Measurements from ENCODE around the gene HYAL1. TPM values are rescaled to one million over a fixed set of nuclear protein-coding genes. Genes with fewer than 3 reads are reported as not detected.
A peak's percentile ranks its signal among the peaks of the same experiment; 100 is the strongest.
"Not testable (repeated sequence)": the region's sequence is repeated elsewhere in the genome, so short reads cannot be mapped to it uniquely, and the experiment has no call there.

HYAL1 gene
- total RNA-seq, 1 experiment from 2014 or later, result 6.2 TPM

DNA sequence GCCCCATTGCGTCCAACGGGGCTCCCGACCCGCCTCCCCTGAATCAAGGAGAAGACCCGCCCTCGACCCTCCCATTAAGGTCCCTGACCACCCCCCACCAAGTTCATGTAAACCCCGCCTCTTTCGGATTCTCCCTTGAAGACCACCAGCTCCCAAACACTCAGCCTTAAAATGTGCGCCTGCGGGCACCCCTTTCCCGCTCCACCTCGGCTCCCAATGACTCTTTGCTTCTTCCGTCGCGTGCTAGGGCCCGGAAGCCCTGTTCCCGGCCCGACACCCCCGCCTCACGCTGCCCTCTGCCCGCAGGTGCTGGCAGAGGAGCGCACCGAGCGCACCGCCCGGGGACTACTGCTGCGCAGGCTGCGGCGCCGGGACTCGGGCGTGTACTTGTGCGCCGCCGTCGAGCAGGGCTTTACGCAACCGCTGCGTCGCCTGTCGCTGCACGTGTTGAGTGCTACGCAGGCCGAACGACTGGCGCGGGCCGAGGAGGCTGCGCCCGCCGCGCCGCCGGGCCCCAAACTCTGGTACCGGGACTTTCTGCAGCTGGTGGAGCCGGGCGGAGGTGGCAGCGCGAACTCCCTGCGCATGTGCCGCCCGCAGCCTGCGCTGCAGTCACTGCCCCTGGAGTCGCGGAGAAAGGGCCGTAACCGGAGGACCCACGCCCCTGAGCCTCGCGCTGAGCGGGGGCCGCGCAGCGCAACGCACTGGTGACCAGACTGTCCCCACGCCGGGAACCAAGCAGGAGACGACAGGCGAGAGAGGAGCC, 27.2 kb downstream of the HYAL1 start:
- DNase-seq (ENCODE audit: extremely low read depth, low read depth), result no peak

GRCh38 chr3:50275141-50275995, 28.0 kb downstream of the HYAL1 start:
- no peak for DNase-seq (ENCODE audit: extremely low read depth, low read depth)

GRCh38 chr3:50274371-50275104, 28.8 kb downstream of the HYAL1 start:
- DNase-seq (ENCODE audit: extremely low read depth, low read depth), result peak; percentile 38

- DNase-seq (ENCODE audit: extremely low read depth, low read depth), result no peak
These were observed 29.7 kb downstream of the HYAL1 start for GRCh38 chr3:50273689-50274065.

GRCh38 chr3:50272911-50273688, 30.3 kb downstream of the HYAL1 start:
- peak; percentile 67 for DNase-seq (ENCODE audit: extremely low read depth, low read depth)

DNA sequence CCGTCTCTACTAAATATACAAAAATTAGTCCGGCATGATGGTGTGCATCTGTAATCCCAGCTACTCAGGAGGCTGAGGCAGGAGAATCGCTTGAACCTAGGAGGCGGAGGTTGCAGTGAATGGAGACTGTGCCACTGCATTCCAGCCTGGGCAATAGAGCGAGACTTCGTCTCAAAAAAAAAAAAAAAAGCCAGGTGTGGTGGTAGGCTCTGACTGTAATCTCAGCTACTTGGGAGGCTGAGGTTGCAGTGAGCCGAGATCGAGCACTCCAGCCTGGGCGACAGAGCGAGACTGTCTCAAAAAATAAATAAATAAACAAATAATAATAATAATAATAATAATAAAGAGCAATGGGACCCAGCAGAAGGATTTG, 30.9 kb downstream of the HYAL1 start:
- not testable (repeated sequence) for DNase-seq (ENCODE audit: extremely low read depth, low read depth)

- no peak for DNase-seq (ENCODE audit: extremely low read depth, low read depth)
These were observed 31.9 kb downstream of the HYAL1 start for GRCh38 chr3:50271314-50271936.

- DNase-seq (ENCODE audit: extremely low read depth, low read depth), result no peak
These were observed 32.8 kb downstream of the HYAL1 start for GRCh38 chr3:50270422-50271224.

DNA sequence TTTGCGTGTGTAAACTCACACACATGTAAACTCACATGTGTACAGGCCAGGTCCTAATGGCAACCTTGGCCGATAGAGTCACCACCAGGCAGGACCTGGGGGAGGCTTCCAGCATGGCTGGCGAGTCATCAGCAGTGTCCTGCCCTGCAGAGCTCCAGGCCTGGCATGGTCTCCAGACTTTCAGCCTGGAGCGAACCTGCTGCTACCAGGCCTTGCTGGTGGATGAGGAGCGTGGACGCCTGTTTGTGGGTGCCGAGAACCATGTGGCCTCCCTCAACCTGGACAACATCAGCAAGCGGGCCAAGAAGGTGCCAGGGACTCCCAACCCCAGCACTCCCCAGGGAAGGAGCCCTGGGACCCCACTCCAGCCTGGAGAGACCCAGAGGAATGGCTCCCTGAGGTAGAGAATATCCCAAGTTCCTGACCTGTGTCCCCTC, 33.4 kb downstream of the HYAL1 start:
- no peak for DNase-seq (ENCODE audit: extremely low read depth, low read depth)

DNA sequence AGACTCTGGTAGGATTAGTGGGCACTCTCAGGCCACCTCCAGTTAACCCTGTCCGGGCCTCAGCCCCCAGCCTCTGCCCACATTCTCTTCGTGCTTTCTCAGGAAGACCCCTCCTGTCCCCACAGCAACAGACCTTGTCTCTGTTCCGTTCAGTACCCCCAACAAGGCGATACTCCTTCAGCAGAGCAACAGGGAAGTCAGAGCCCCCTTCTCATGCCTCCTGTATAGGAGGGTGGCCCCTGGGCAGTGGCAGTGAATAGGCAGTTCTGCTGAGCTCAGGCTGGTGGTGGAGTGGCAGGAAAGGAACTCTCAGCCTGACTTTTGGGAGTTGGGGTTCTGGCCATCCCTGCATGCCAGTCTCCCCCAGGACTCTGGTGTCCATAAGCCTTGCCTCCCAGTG, 33.9 kb downstream of the HYAL1 start:
- DNase-seq (ENCODE audit: extremely low read depth, low read depth), result no peak

DNA sequence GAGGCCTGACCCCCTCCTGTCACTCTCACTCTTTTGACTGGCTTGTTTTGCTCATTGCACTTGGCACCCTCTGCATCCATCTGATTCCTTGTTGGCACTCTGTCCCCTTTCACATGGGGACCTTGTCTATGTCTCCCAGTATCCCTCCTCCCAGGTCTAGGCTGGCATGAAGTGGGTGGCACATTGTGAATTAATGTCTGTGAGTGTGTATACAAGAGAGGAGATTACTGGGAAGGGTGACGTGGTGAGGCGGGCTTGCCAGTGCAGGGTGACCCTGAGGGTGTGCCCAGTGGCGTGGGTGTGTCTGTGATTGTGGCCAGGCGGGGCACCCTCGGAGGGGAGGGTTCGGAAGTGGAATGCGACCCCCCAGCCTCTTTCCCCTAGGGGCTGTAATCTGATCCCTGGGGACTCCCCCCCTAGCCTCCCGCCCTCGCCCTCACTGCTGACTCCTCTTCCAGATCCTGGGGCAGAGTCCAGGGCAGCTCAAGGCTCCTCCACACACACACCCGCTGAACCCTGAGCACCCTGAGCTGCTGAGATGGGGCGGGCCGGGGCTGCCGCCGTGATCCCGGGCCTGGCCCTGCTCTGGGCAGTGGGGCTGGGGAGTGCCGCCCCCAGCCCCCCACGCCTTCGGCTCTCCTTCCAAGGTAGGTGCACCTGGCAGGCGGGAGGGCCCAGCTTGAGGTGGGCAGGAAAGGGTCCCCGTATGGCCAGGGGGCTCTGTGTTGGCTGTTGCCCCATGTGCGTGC, 34.5 kb downstream of the HYAL1 start, which contains the start of gene SEMA3B:
TSS of gene SEMA3B (plus strand) at position 445 of the 749 bp plus-strand sequence. CDS start at position 539, 94 bp downstream.
- DNase-seq (ENCODE audit: extremely low read depth, low read depth), result peak; percentile 41

DNA sequence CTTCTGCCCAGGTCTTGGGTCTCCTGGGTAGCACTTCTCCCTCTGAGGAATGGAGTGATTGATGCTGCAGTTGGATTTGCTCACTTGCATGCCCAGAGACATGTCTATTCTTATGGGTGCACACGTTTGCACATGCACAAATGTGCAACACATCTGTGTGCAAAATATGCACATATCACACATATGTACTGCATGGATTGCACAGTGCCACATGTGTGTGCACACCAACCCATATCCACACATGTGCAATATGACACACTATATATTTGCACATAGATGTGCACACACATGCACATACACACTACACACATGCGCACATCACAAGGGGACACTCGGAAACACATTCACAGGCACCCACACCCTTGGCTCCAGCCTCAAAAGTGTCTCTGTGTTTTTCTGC, 35.1 kb downstream of the HYAL1 start:
- no peak for DNase-seq (ENCODE audit: extremely low read depth, low read depth)

- DNase-seq (ENCODE audit: extremely low read depth, low read depth), result no peak
These were observed 36.0 kb downstream of the HYAL1 start for GRCh38 chr3:50267280-50267913.

DNA sequence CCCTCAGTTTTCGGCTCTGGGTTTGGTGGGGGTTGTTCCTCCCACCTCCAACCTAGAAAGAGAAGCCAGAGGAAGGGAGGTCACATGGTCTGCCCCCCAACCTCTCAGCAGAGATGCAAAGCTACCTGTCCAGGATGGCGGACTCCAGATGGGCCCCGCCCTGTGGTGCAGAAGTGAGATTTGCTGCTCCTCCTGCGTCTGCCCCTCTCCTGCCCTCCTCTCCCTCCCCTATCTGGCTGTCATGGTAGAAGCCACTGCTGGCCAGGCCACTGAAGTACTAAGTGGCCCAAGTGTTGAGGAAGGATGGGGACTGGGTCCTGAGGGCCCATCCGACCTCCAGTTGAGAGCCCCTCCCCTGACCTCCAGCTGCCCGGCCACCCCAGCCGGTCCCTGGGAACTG, 36.5 kb downstream of the HYAL1 start:
- DNase-seq (ENCODE audit: extremely low read depth, low read depth), result no peak

DNA sequence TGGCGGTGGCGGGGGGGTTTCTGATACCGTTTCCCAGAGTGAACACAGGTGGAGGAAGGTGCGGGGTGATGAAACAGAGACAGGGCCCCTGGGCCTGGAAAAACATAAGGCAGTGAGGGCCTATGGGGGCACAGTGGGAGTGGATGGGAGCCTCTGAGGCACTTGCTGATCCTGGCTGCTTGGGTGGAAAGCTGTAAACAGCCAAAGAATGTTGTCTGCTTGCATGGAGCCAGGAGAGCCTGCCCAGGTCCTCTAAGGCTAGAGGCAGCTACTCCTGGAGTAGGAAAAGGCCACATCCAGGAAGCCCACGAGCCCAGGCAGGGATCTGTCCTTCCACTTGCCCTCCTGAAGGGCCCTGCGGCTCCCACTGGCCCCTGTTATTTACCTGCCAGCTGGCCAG, 37.4 kb downstream of the HYAL1 start:
- DNase-seq (ENCODE audit: extremely low read depth, low read depth), result no peak

DNA sequence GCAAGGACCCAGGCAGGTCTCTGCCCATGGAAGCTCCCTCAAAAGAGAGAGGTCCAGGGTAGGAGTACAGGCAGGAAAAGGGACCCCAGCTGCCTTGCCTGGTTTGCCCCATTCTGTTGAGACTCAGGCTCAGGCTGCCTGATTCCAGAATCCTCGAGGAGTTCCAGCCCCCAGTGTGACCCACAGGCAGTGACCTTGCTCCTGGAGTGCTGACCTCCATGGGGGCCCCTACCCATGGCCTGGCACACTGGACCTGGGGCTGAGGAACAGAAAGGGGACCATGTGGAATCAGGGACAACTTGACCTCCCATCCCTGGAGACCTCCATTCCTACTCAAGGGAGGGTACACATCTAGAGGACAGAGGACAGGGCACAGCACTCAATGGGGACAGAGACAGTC, 37.8 kb downstream of the HYAL1 start:
- DNase-seq (ENCODE audit: extremely low read depth, low read depth), result no peak

GRCh38 chr3:50264964-50265485, 38.3 kb downstream of the HYAL1 start:
- no peak for DNase-seq (ENCODE audit: extremely low read depth, low read depth)

Data from NCI-H460 (cell line).